NCI-H146 treated with DMSO at 0.1 percent for 48 hours (cell line): Measurements from ENCODE around the gene RFPL4AL1.
"Not testable (repeated sequence)": the region's sequence is repeated elsewhere in the genome, so short reads cannot be mapped to it uniquely, and the experiment has no call there.

Experiments used
- DNase-seq: peaks from one replicate; lab custom pipeline; 2025; ENCODE audit not compliant: unreplicated experiment; lab: John Stamatoyannopoulos, UW

The RFPL4AL1 gene

DNA sequence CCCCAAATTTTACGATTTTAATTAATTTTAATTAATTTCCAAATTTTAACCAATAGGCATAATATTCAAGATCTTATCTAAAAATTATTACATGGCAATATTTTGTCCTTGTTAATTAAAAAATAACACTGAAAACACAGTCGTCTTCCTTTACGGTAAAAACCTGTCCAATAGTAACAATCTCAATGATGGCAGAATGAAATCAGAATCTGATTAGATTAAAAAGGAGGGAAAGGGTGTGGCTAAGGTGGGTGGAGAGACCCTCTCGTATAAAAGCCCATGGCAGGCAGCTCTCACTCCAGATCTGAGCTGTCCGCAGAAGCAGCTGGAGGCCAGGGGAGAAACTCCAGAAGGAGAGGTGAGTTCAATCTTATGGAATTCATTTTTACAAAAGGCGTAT, at the start of gene RFPL4AL1:
Gene RFPL4AL1 (plus strand): TSS at position 301 of the 400 bp plus-strand sequence. CDS start 2,687 bp downstream, outside the sequence.
- not testable (repeated sequence) for DNase-seq

DNA sequence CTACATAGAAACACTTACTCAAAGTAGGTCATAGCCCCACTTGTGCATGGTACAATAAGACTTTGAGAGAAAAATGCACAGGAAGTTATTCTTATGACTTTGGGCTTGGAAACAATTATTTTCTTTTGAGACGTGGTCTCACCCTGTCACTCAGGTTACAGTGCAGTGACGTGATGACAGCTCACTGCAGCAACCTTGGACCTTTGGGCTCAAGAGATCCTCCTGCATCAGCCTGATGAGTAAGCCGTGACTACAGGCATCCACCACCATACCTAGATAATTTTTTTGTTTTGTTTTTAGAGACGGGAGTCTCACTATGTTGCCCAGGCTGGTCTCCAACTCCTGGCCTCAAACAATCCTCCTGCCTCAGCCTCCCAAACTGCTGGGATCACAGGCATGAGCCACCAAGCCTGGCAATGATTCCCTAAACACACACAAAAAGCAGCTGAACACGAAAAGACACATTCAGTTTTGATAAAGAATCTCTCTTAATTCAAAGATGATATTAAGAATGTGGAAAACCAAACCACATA, 48.6 kb upstream of the RFPL4AL1 start:
- no peak for DNase-seq

DNA sequence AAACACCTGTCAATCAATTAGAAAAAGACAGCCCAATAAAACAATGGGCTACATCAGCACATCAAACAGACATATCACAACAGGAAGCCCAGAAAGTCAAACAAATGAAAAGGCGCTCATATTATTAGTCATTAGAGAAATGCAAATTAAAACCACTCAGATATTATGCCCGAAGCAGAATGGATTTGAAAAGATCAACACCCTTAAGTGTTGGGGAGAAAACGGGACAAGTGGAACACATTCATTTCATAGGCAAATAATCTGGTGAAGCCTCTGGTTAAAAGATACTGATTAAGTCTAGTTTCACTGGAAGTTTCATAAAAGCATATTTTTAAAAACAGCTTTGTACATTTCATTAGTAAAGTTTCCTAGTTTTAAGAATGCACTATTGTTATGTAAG, 48.1 kb upstream of the RFPL4AL1 start:
- DNase-seq, result no peak

DNA sequence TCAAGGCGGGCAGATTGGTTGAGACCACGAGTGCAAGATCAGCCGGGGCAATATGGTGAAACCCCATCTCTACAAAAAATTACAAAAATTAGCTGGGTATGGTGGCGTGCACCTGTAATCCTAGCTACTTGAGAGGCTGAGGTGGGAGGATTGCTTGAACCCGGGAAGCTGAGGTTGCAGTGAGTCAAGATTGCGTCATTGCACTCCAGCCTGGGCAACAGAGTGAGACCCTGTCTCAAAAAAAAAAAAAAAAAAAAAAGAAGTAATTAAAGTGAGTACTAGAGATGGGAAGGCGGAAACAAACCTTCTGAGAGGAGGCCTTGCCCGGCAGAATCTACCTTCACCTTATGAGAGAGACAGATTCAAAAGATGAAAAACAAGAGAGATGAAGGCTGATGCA, 45.4 kb upstream of the RFPL4AL1 start:
- no peak for DNase-seq

DNA sequence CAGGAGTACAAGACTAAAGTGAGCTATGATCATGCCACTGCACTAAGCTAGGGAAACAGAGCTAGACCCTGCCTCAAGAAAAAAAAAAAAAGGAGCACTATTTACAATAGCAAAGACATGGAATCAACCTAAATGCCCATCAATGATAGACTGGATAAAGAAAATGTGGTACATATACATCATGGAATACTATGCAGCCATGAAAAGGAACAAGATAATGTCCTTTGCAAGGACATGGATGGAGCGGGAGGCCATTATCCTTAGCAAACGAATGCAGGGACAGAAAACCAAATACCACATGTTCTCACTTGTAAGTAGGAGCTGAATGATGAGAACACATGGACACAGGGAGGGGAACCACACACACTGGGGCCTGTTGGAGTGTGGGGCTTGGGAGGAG, 38.5 kb upstream of the RFPL4AL1 start:
- DNase-seq, result not testable (repeated sequence)

DNA sequence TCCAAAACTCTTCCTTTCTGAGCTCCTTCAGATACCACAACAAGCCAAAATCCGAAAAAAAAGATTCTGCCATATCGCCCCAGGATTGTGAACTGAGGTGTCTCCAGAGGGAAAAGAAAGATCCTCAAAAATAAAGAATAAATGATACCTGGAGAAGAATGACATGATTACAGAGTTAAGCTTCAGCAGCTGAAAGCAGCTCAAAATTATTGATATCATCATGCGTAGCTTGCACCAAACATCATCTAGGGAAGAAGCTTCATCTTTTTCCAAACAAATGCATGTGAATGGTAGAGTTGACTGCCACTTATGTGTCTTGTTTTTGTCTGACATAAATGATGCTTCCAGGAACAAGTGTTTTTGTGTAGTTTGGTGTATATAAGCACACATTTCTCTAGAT, 30.6 kb upstream of the RFPL4AL1 start, which contains the start of gene NLRP9:
Gene NLRP9 (minus strand): TSS at position 101 of the 400 bp plus-strand sequence. CDS start 28 bp downstream, at position 73.
- DNase-seq, result no peak

DNA sequence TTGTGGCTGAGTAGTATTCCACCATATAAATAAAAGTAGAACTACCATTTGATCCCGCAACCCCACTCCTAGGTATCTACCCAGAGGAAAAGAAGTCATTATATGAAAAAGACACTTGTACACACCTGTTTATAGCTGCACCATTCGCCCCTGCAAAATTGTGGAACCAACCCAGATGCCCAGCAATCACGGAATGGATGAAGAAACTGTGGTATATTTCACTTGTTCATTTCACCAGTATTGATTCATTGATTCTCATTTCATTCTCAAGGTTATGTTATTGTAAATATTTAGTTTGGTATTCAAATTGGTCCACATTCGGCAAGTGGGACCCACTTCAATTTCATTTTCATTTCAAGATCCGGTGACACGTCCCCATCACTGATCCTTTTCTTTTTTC, 18.2 kb upstream of the RFPL4AL1 start:
- no peak for DNase-seq

DNA sequence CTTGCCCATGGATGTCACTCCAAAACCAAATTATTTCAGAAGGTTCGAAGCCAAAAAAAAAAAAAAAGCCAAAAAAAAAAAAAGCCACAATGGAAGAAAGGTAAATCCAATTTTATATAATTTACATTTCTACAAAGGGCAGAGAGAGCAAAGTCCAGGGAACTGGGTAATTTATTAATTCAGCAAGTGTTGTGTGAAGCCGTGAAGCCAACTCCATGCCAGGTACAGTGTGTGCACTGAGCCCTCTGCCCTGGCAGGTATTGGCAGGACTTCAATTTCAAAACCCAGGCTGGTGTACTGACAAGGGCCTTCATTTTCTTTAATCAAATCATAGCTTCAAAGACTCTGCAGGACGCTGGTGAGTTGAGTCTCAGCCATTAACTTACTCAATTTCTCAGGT, 15.5 kb upstream of the RFPL4AL1 start:
- DNase-seq, result no peak

DNA sequence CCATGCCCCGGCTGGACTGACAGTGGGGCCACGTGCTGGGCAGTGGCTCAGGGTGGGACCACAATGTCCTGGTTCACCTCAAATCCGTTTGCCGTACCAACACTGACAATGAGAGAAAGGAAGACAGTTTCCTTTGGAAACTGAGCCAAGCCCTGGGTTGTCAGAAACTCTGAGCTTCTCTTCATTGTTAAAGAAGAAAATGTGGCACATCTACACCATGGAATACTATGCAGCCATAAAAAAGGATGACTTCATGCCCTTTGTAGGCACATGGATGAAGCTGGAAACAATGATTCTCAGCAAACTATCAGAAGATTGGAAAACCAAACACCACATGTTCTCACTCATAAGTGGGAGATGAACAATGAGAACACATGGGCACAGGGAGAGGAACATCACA, 12.1 kb upstream of the RFPL4AL1 start:
- not testable (repeated sequence) for DNase-seq

DNA sequence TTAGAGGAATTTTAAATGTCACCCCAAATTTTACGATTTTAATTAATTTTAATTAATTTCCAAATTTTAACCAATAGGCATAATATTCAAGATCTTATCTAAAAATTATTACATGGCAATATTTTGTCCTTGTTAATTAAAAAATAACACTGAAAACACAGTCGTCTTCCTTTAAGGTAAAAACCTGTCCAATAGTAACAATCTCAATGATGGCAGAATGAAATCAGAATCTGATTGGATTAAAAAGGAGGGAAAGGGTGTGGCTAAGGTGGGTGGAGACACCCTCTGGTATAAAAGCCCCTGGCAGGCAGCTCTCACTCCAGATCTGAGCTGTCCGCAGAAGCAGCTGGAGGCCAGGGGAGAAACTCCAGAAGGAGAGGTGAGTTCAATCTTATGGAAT, 10.1 kb upstream of the RFPL4AL1 start, which contains the start of gene RFPL4A:
Gene RFPL4A (plus strand): TSS at position 301 of the 400 bp plus-strand sequence. CDS start 2,704 bp downstream, outside the sequence.
- not testable (repeated sequence) for DNase-seq

DNA sequence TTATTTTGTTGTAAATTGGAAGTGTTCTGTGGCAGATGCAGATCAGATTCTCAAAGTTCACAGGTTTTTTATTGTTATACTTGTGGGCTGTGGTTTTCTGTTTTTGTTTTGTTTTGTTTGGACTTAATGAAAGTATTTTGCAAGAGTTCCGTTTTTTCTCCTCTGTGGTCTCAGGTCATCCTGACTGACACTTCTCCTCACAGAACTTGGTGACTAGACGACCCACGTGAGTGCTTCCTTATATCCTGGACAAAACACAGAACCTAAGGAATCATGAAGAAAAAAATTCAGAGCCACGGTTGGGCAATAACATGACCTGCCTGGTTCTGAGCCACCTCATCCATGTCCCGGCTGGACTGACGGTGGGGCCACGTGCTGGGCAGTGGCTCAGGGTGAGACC, 2.5 kb upstream of the RFPL4AL1 start:
- no peak for DNase-seq

DNA sequence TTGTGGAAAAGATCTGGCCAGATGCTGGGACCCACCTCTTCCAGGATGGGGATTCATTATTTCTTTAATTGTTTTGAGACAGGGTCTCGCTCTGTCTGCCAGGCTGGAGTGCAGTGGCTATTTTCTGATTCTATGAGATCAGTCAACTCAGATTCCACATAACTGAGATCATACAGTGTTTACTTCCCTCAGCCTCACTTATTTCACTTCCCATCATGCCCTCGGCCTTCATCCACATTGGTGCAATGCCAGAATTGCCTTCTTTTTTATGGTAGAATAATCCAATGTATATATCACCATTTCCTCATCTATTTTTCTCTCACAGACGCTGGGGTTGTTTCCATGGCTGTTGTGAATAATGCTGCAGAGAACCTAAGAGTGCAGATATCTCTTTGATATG, 714 bp downstream of the RFPL4AL1 start:
- DNase-seq, result not testable (repeated sequence)

DNA sequence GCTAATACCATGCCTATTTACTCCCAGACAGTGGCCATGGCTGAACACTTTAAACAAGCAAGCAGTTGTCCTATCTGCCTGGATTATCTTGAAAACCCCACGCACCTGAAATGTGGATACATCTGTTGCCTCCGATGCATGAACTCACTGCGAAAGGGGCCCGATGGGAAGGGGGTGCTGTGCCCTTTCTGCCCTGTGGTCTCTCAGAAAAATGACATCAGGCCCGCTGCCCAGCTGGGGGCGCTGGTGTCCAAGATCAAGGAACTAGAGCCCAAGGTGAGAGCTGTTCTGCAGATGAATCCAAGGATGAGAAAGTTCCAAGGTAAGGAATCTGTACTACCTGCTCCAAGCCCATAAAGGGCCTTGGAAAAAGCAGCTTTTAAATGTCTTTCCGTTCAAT, 8.6 kb downstream of the RFPL4AL1 start:
- no peak for DNase-seq

DNA sequence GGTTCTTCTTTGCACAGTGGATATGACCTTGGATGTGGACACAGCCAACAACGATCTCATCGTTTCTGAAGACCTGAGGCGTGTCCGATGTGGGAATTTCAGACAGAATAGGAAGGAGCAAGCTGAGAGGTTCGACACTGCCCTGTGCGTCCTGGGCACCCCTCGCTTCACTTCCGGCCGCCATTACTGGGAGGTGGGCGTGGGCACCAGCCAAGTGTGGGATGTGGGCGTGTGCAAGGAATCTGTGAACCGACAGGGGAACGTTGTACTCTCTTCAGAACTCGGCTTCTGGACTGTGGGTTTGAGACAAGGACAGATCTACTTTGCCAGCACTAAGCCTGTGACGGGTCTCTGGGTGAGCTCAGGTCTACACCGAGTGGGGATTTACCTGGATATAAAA, 9.4 kb downstream of the RFPL4AL1 start:
- DNase-seq, result no peak

DNA sequence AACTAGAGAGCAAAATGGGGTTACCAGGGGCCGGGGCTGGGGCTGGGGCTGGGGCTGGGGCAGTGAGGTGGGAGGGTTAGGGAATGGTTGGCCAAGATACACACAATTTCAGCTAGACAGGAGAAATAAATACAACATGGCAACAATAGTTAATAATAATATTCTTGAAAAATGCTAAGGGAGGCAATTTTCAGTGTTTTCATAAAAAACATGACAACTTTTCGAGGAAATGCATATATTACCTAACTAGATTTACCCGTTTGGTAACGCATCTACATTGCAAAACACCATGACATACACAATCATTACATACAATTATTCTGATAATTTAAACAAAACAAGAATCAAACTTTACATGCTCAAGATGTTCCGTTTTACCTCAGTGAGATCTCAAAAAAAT, 12.2 kb downstream of the RFPL4AL1 start:
- no peak for DNase-seq

DNA sequence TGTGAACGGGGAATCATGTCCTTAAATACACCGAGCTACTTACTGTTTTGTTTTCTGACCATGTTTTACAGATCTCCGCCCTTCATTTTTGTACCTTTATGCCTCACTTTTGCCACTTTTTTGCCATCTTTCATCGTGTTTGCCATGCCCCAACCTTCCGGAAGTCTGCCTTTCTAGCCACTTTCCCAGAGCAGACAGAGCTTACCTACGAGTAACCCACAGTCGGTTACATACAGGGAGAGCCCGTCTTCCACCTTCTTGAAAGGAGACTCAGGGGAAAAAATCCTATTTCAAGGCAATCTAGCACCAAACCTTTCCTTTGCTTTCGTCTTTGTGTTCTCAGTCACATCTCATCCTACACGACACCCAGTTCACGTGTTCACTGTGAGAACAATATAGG, 26.1 kb downstream of the RFPL4AL1 start:
- no peak for DNase-seq

DNA sequence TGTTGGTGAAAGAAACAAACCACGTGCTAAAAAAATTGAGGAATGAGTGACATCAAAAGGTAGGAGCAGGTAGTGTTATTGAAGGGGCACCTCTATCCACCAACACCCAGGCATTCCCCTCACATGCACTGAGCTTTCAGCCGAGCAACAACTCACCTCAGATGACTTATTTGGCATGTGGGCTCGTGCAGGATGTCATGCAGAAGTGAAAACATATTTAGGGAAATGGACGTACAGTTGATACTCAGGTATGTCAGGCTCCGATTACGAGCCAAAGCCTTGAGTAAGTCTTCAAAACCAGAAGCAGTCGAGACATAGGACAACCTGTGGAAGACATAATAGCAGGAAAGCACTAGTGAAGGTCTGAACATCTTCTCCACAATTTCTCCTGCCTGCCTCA, 32.5 kb downstream of the RFPL4AL1 start:
- no peak for DNase-seq

DNA sequence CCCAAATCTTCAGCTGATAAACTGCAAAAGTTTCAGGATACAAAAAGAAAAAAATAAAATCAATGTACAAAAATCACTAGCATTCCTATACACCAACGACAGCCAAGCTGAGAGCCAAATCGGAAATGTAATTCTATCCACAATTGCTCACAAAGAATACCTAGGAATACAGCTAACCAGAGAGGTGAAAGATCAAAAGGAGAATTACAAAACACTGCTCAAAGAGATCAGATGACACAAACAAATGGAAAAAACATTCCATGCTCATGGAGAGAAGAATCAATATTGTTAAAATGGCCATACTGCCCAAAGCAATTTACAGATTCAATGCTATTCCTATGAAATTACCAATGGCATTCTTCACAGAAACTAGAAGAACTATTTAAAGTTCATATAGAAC, 33.4 kb downstream of the RFPL4AL1 start:
- no peak for DNase-seq

DNA sequence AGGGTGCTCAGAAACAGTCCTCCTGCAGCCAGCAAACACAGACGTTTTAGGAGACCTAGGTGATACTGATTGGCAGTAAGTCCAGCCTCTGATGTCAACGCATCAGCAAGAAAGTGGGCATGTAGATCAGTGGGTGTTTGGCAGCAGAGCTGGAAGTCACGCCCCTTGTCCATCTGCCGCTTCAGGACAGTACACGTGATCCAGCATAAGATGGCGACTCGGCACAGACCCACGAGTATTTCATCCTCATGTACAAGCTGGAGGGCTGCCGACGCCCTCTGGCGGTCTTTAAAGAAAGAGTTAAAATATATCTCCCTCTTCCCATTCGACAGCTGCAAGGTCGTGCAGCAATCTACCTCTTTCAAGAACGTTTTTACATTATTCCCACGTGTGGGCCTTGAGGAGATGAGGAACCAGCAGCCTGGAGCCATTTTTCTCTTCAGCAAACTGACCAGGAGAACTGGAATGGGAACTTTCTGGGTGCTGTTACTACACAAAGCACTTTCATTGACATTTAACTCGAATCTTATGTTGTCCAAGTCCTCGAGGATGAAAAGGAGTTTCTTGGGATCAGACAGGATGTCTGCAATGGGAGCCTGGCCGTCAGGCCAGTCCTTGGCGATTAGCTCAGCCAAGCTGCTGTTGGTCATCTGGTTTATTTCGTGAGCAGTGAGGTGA, 40.6 kb downstream of the RFPL4AL1 start:
- DNase-seq, result peak; percentile 76

DNA sequence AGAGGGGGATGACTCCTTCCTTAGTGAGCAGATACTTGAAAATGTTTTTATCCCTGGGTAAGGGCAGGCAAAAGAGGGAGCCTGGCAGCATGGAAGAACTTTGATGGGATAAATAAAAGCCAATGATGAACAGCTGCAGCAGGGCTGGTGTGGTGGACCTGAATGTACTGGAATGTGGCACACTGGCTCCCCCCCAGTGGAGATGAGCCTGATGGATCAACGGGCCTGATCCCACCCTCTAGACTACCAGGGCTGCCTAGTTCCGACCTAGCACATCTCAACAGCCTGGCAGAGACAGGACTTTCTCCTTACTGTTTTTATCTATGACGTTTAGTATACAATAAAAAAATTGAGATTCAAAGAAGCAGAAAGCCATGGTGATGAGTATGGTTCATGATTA, 42.4 kb downstream of the RFPL4AL1 start:
- DNase-seq, result no peak

DNA sequence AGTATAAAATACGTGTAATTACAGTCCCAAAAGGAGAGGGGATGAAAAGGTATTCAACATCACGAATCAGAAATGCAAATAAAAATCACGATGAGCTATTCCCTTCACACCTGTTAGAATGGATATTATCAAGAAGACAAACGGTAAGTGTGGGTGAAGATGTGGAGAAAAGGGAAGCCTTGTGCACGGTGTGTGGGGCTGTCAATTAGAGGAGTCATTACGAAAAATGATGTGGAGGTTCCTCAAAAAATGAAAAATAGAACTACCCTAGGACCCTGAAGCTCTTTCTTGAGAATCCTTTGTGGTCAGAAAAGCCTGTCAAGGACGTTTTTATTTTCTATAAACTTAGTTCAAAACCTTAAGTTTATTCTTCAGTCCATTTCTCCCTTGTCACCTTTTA, 43.5 kb downstream of the RFPL4AL1 start:
- DNase-seq, result no peak

DNA sequence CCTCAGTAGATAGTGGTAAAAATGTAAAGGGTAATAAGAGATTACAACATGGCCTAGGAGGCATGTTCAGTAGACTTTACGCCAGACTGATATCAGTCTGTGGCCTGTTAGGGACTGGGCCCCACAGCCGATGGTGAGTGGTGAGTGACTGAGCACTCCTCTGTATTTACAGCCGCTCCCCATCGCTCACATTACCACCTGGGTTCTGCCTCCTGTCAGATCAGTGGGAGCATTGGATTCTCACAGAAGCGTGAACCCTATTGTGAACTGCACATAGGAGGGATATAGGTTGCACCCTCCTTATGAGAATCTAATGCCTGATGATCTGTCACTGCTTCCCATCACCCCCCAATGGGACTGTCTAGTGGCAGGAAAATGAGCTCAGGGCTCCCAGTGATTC, 45.0 kb downstream of the RFPL4AL1 start:
- DNase-seq, result no peak

DNA sequence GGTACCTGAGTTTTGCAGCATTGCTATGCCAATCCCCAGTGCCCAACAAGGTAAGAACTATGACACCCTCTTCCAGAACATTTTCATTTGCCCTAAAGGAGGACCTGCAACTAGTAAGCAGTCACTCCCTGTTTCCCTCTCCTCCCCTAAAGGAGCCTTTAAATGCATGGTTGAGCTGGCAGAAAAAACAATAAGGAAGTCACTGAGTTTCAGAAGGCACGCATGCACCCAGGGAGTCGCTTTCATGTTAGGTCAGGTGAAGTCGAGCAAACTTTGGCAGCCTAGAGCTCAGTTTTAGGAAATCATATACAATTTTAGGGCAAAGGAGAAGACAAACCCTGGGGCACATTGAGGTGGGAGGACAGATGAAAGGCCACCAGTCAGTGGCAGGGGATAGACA, 51.1 kb downstream of the RFPL4AL1 start:
- DNase-seq, result no peak
